GM12878 (cell line): Measurements from ENCODE around the gene COASY. TPM values are rescaled to one million over a fixed set of nuclear protein-coding genes. Genes with fewer than 3 reads are reported as not detected.

Experiments used
- ATAC-seq: fragments of 200-7000 bp; cut with Tn5 transposase; 3 replicates; pipeline ENCODE4 v1.9.1; 2020; ENCODE audit warnings: mild to moderate bottlenecking, moderate library complexity
- BruUV-seq: library from RNA; stranded (reverse); fragments of 400-500 nt; replicated peaks from 2 replicates; lab custom pipeline; 2021; lab: Mats Ljungman, UMichigan
- CTCF ChIA-PET: fragments of 300-600 bp; sonication (Branson Sonifier 250); formaldehyde crosslinking; extraction: SDS; loops from one replicate; lab custom pipeline; 2021; ENCODE audit warnings: inconsistent platforms; lab: Yijun Ruan, JAX
- POLR2A ChIA-PET: fragments of 350-600 bp; formaldehyde crosslinking; extraction: SDS; loops from one replicate; lab custom pipeline; 2021; ENCODE audit warnings: inconsistent platforms; lab: Charles Lee
- RAD21 ChIA-PET: fragments of 300-600 bp; sonication (Branson Sonifier 250); formaldehyde crosslinking; loops from one replicate; lab custom pipeline; 2023; ENCODE audit warnings: antibody characterized with exemption; ENCODE audit not compliant: unreplicated experiment; lab: Charles Lee
- SMC1A ChIA-PET: fragments of 300-600 bp; sonication (Branson Sonifier 250); formaldehyde crosslinking; loops from one replicate; lab custom pipeline; 2023; ENCODE audit not compliant: unreplicated experiment, uncharacterized antibody; lab: Charles Lee
- DNase-seq: peaks from one replicate; pipeline ENCODE4 v3.0.0-alpha.2; 2011; ENCODE audit warnings: low read depth, low spot score
- FAIRE-seq: peaks from 3 replicates; lab custom pipeline; 2011; peaks lifted over from hg19 to GRCh38; lab: Jason Lieb, UNC
- H2AFZ ChIP-seq: 2 replicates; pipeline ENCODE4 v1.6.0; 2011; ENCODE audit warnings: low read depth, low read length, control low read depth; ENCODE audit not compliant: control insufficient read depth
- H3K27ac ChIP-seq: 2 replicates; pipeline ENCODE4 v1.5.1; 2011; ENCODE audit warnings: control low read depth; ENCODE audit not compliant: control insufficient read depth, insufficient read depth
- H3K27me3 ChIP-seq, 2 experiments: replicated peaks in 1 of 2; 2 replicates each; pipeline versions ENCODE4 v1.6.0 to v1.6.1; 2011; ENCODE audit warnings: low read length in 1 of 2; ENCODE audit not compliant: control insufficient read depth in 2 of 2, insufficient read depth in 2 of 2
- H3K36me3 ChIP-seq, 2 experiments: 2 replicates each; pipeline ENCODE4 v1.5.1; 2011; ENCODE audit warnings: low read length in 1 of 2; ENCODE audit not compliant: control insufficient read depth in 2 of 2, insufficient read depth in 2 of 2
- H3K4me1 ChIP-seq: 2 replicates; pipeline ENCODE4 v1.6.1; 2011; ENCODE audit warnings: mild to moderate bottlenecking, low read length, moderate library complexity, mixed read lengths; ENCODE audit not compliant: control insufficient read depth, insufficient read depth
- H3K4me2 ChIP-seq: 2 replicates; pipeline ENCODE4 v1.6.0; 2011; ENCODE audit warnings: control low read depth; ENCODE audit not compliant: control insufficient read depth, insufficient read depth
- H3K4me3 ChIP-seq: fragments of 200-600 bp; sonication (generic); 2 replicates; pipeline ENCODE4 v1.5.1; 2016
- H3K79me2 ChIP-seq: 2 replicates; pipeline ENCODE4 v1.6.0; 2011; ENCODE audit warnings: low read length; ENCODE audit not compliant: control insufficient read depth, insufficient read depth
- H3K9ac ChIP-seq: 2 replicates; pipeline ENCODE4 v1.8.0; 2011; ENCODE audit warnings: low read length, control low read depth, mixed read lengths; ENCODE audit not compliant: control insufficient read depth, insufficient read depth
- H3K9me3 ChIP-seq: replicated peaks from 3 replicates; pipeline ENCODE4 v1.5.1; 2011; ENCODE audit warnings: mild to moderate bottlenecking, low read length; ENCODE audit not compliant: control insufficient read depth, insufficient read depth
- H4K20me1 ChIP-seq: 2 replicates; pipeline ENCODE4 v1.6.0; 2011; ENCODE audit not compliant: control insufficient read depth, insufficient read depth
- ATF7 ChIP-seq: fragments of 450-650 bp; IDR thresholded peaks from 2 replicates; pipeline ENCODE4 v1.6.1; 2016; ENCODE audit warnings: low read depth, mild to moderate bottlenecking
- BCL3 ChIP-seq: IDR thresholded peaks from 2 replicates; pipeline ENCODE4 v1.6.1; 2011; ENCODE audit warnings: borderline replicate concordance, low read depth, mild to moderate bottlenecking, moderate library complexity, low read length; ENCODE audit not compliant: insufficient read depth, poor library complexity, severe bottlenecking
- CHD4 ChIP-seq: fragments of 200-600 bp; sonication (generic); IDR thresholded peaks from 2 replicates; pipeline ENCODE4 v1.6.1; 2016; ENCODE audit warnings: mild to moderate bottlenecking
- EGR1 ChIP-seq, 2 experiments: IDR thresholded peaks; 1 replicate in 1 of 2; 2 replicates in 1 of 2; pipeline ENCODE4 v1.6.1; 2011 to 2012; ENCODE audit warnings: low read depth in 2 of 2, low read length in 2 of 2, borderline replicate concordance in 1 of 2, mild to moderate bottlenecking in 1 of 2, moderate library complexity in 1 of 2
- MEF2A ChIP-seq: IDR thresholded peaks from 2 replicates; pipeline ENCODE4 v1.6.1; 2011; ENCODE audit warnings: low read depth, mild to moderate bottlenecking, low read length, moderate library complexity; ENCODE audit not compliant: insufficient read depth
- NBN ChIP-seq: fragments of 450-650 bp; IDR thresholded peaks from 2 replicates; pipeline ENCODE4 v1.6.1; 2016
- NFXL1 ChIP-seq: fragments of 450-650 bp; IDR thresholded peaks from 2 replicates; pipeline ENCODE4 v1.6.1; 2017; ENCODE audit warnings: antibody characterized with exemption, mild to moderate bottlenecking, borderline replicate concordance
- POLR2AphosphoS2 ChIP-seq: IDR thresholded peaks from 2 replicates; pipeline ENCODE4 v1.6.1; 2011; ENCODE audit warnings: low read depth, mild to moderate bottlenecking, low read length, improper control_type of control experiment, moderate library complexity
- RUNX3 ChIP-seq: IDR thresholded peaks from 2 replicates; pipeline ENCODE4 v1.6.1; 2012; ENCODE audit warnings: low read length, inconsistent platforms
- SMARCA5 ChIP-seq: fragments of 450-650 bp; IDR thresholded peaks from 2 replicates; pipeline ENCODE4 v1.6.1; 2017; ENCODE audit warnings: mild to moderate bottlenecking
- SP1 ChIP-seq: IDR thresholded peaks from one replicate; pipeline ENCODE4 v1.6.1; 2011; ENCODE audit warnings: low read depth, low read length
- SRF ChIP-seq, 2 experiments: IDR thresholded peaks; 2 replicates each; pipeline ENCODE4 v1.6.1; 2011; ENCODE audit warnings: low read depth in 2 of 2, low read length in 2 of 2, mild to moderate bottlenecking in 1 of 2, moderate library complexity in 1 of 2
- YY1 ChIP-seq: IDR thresholded peaks from 2 replicates; pipeline ENCODE4 v1.6.1; 2011; ENCODE audit warnings: low read depth, mild to moderate bottlenecking, low read length
- WGBS: methylation state at CpG from one replicate; pipeline ENCODE4 v1.1.6; 2016; ENCODE audit warnings: low lambda C conversion rate; ENCODE audit not compliant: insufficient replicate concordance, insufficient coverage; ENCODE audit errors: missing lambda C conversion rate; 5-methylcytosine and 5-hydroxymethylcytosine counted together
- in situ Hi-C: fragments of 300-500 bp; cut with MboI; formaldehyde crosslinking; loops from 9 replicates; pipeline ENCODE4 v1.14.3; 2018; ENCODE audit warnings: mixed read lengths
- intact Hi-C: fragments of 100-400 bp; cut with micrococcal nuclease; formaldehyde crosslinking; loops from one replicate; pipeline ENCODE4 v1.14.2; 2022; ENCODE audit not compliant: unreplicated experiment
- polyA plus RNA-seq, 11 experiments: library from polyadenylated mRNA; depleted of rRNA in 4 of 11; unstranded in 6 of 11; stranded (reverse) in 5 of 11; fragments of >200 nt; fragmentation: Nextera tagmentation in 4 of 11; fragmentation: Illumina TruSeq in 1 of 11; extraction: Ambion mirVana in 4 of 11; extraction: Trizol in 1 of 11; gene quantifications; 1 replicate in 1 of 11; 2 replicates in 10 of 11; pipeline versions ENCODE4 v1.2.1 to v1.2.3, GENCODE V29; 2011 to 2016; ENCODE audit warnings: inconsistent platforms in 2 of 11, missing spikeins in 2 of 11, low read depth in 1 of 11
- total RNA-seq, 4 experiments: library from RNA; depleted of rRNA in 3 of 4; stranded (reverse); fragments of >200 nt in 3 of 4; fragmentation: Illumina TruSeq in 1 of 4; extraction: Trizol in 1 of 4; gene quantifications; 2 replicates each; pipeline versions ENCODE4 v1.2.1 to v1.2.3, GENCODE V29; 2013 to 2021
- TF ChIP-seq, protein P1 (sequence below): fragments of 450-650 bp; conservative IDR thresholded peaks from 2 replicates; pipeline ENCODE4 v1.6.1; 2017; ENCODE audit warnings: mild to moderate bottlenecking, moderate library complexity

The COASY gene
- total and polyA plus RNA-seq, 10 of the 15 experiments (the other 5 are each of a cell fraction or from before 2014, with no cell fraction given): 18.6 to 93.9 (median 43.2) TPM

GRCh38 chr17:42548070-42548837, 13.7 kb upstream of the COASY start:
- 41% methylated on average over 60 of the region's 74 CpGs for WGBS
- H3K79me2 ChIP-seq: no peaks in the 10 kb centered on the region
- DNase-seq (no peak), ATAC-seq (peak; percentile 96), FAIRE-seq (peak; percentile 41)
- peak overlapping the region; percentile 56 for H3K9ac ChIP-seq
- H3K4me3 ChIP-seq: peak overlapping the region; percentile 58
- in situ Hi-C loops (no loop called here), intact Hi-C loops (loop anchor here (5.0 kb wide), 1 partner anchor 214 kb away; the partner anchor contains the start of gene RAMP2)
- H3K27ac ChIP-seq: no peak overlapping the region
- no peaks in the 10 kb centered on the region; a peak in 2 of 4 replicates for H3K36me3 ChIP-seq
- SMC1A ChIA-PET: interaction anchor here (0.7 to 2.0 kb wide), 9 partner anchors 10 to 276 kb away, joined by 3 to 11 read pairs (median 4); partner anchors contain the start of genes BECN1, MLX and NAGLU
- peak overlapping the region; percentile 92 for H3K4me2 ChIP-seq
- POLR2A ChIA-PET: interaction anchor here (1.0 to 1.6 kb wide), 5 partner anchors 12 to 107 kb away, joined by 3 to 11 read pairs (median 4); partner anchors contain the start of genes NAGLU and PSMC3IP
- H3K9me3 ChIP-seq: no peaks in the 10 kb centered on the region
- CTCF ChIA-PET: interaction anchor here (0.6 to 3.0 kb wide), 22 partner anchors 9 to 300 kb away, joined by 3 to 21 read pairs (median 4); partner anchors contain the start of genes MLX, NAGLU, PLEKHH3 and PSMC3IP
- peaks cover 11% of the 10 kb centered on the region for H3K4me1 ChIP-seq
- no TSS peak for BruUV-seq
- no peaks in the 10 kb centered on the region for H3K27me3 ChIP-seq
- no peaks in the 10 kb centered on the region for H4K20me1 ChIP-seq
- RAD21 ChIA-PET: interaction anchor here (0.6 to 2.0 kb wide), 12 partner anchors 11 to 450 kb away, joined by 3 to 11 read pairs (median 4); partner anchors contain the start of genes BECN1, NAGLU, PLEKHH3 and PSMC3IP
- H2AFZ ChIP-seq: peak overlapping the region; percentile 75
- TF ChIP-seq MEF2A (0 out of 2 replicates have a peak, but pooled peaks have one; percentile 7), CHD4 (no peak), ATF7 (no peak), POLR2AphosphoS2 (peak; percentile 23; the same call in 1 of the 2 replicates), SMARCA5 (peak; percentile 62; the same call in 1 of the 2 replicates), NFXL1 (no peak), SRF (IDR thresholded peaks at IDR 0.05; ENCODE audit: low read depth in 2 of 2, low read length in 2 of 2) (0 out of 4 replicates have a peak, but pooled peaks of 1 of the 2 experiments have one; percentile 18), RUNX3 (peak; percentile 66), NBN (0 out of 2 replicates have a peak, but pooled peaks have one; percentile 18), YY1 (0 out of 2 replicates have a peak, but pooled peaks have one; percentile 48), BCL3 (peak; percentile 54), SP1 (no peak), EGR1 (IDR thresholded peaks at IDR 0.05; ENCODE audit: borderline replicate concordance in 1 of 2, low read depth in 2 of 2, low read length in 2 of 2) (peak in 1 of 2 experiments; percentile 98; a peak in 2 of 3 replicates)
- TF ChIP-seq, protein P1, sequence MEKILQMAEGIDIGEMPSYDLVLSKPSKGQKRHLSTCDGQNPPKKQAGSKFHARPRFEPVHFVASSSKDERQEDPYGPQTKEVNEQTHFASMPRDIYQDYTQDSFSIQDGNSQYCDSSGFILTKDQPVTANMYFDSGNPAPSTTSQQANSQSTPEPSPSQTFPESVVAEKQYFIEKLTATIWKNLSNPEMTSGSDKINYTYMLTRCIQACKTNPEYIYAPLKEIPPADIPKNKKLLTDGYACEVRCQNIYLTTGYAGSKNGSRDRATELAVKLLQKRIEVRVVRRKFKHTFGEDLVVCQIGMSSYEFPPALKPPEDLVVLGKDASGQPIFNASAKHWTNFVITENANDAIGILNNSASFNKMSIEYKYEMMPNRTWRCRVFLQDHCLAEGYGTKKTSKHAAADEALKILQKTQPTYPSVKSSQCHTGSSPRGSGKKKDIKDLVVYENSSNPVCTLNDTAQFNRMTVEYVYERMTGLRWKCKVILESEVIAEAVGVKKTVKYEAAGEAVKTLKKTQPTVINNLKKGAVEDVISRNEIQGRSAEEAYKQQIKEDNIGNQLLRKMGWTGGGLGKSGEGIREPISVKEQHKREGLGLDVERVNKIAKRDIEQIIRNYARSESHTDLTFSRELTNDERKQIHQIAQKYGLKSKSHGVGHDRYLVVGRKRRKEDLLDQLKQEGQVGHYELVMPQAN: 0 out of 2 replicates have a peak, but pooled peaks have one; percentile 41
